ENCODE measurements around the gene EID2. TPM values are rescaled to one million over a fixed set of nuclear protein-coding genes. Genes with fewer than 3 reads are reported as not detected.
A peak's percentile ranks its signal among the peaks of the same experiment; 100 is the strongest.

EID2 gene, protein sequence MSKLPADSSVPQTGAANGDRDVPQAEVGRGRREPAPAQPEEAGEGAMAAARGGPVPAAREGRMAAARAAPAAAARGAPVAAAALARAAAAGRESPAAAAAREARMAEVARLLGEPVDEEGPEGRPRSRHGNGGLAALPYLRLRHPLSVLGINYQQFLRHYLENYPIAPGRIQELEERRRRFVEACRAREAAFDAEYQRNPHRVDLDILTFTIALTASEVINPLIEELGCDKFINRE
- total RNA-seq = 10 to 100 TPM in 7 of 10 donors, 1 to 10 TPM in 3; 9.0 to 15.5 (median 11.4) TPM
- 10 to 100 TPM; 14.7 to 15.9 TPM for polyA plus RNA-seq
- long read RNA-seq, donor 1, transcript EID2-201 (1 exons, 1,629 nt) = major isoform, 24 of 24 reads
- long read RNA-seq, donor 1, partial matches to known transcripts = 0 of 24 reads
- long read RNA-seq, donor 1, other reads (novel, unspliced or antisense) = 0 of 24 reads
- long read RNA-seq, donor 2, transcript EID2-201 (1 exons, 1,629 nt) = major isoform, 8 of 8 reads
- long read RNA-seq, donor 2, partial matches to known transcripts = 0 of 8 reads
- long read RNA-seq, donor 2, other reads (novel, unspliced or antisense) = 0 of 8 reads
- long read RNA-seq, donor 3, partial matches to known transcripts = 0 of 1 reads
- long read RNA-seq, donor 3, other reads (novel, unspliced or antisense) = 0 of 1 reads

DNA sequence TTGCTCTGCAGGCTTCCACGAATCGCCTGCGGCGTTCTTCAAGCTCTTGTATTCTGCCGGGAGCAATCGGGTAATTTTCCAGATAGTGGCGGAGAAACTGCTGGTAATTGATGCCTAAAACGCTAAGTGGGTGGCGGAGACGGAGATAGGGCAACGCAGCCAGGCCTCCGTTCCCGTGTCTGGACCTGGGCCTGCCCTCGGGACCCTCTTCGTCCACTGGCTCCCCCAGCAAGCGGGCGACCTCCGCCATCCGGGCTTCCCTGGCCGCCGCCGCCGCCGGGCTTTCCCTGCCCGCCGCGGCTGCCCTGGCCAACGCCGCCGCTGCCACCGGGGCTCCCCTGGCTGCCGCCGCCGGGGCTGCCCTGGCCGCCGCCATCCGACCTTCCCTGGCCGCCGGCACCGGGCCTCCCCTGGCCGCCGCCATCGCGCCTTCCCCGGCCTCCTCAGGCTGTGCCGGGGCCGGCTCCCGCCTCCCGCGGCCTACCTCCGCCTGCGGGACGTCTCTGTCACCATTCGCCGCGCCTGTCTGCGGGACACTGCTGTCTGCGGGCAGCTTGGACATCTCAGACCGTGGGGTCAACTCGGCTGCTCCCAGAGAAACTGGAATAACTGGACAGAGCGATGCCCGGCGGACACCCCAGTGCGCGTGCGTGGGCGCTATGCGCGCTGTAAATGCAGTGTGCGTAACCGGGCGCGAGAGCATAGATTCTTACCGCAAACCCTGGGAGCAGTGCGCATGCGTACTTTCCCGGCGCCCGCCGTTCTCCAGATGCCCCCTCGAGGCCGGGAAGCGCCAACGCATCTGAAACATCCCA, at the start of gene EID2:
TSS of gene EID2 (minus strand) at position 644 of the 815 bp plus-strand sequence. CDS start at position 562, 82 bp downstream.
- Histone ChIP-seq H3K4me1 (peaks cover 0 to 32% (median 23%) of the 10 kb centered on the region in 9 donors), H3K36me3 (no peaks in the 10 kb centered on the region), H3K4me3 (peak within 1 kb of the TSS; percentile 47 to 94 (median 77)), H3K9me3 (no peaks in the 10 kb centered on the region), H3K27ac (peak within 1 kb of the TSS; percentile 90 to 98 (median 96)), H3K27me3 (no peaks in the 10 kb centered on the region)
- TF ChIP-seq, protein P1, sequence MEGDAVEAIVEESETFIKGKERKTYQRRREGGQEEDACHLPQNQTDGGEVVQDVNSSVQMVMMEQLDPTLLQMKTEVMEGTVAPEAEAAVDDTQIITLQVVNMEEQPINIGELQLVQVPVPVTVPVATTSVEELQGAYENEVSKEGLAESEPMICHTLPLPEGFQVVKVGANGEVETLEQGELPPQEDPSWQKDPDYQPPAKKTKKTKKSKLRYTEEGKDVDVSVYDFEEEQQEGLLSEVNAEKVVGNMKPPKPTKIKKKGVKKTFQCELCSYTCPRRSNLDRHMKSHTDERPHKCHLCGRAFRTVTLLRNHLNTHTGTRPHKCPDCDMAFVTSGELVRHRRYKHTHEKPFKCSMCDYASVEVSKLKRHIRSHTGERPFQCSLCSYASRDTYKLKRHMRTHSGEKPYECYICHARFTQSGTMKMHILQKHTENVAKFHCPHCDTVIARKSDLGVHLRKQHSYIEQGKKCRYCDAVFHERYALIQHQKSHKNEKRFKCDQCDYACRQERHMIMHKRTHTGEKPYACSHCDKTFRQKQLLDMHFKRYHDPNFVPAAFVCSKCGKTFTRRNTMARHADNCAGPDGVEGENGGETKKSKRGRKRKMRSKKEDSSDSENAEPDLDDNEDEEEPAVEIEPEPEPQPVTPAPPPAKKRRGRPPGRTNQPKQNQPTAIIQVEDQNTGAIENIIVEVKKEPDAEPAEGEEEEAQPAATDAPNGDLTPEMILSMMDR (IDR thresholded peaks at IDR 0.05) = peak; percentile 74 to 94 (median 87)
- ATAC-seq (peak; percentile 97 to 99 (median 99)), DNase-seq (peak; percentile 95 to 96)
- 0 to 1% methylated on average over 77 to 84 of the region's 84 CpGs for WGBS, 2 donors
- intact Hi-C loops (cut with DNase I) = loop anchor here in 9 of 10 donors (5.0 to 10.0 kb wide), 8 partner anchors 55 to 415 kb away; partner anchors contain the start of genes PAK4 (in 2 of the 9), SUPT5H (in 2 of the 9), DYRK1B (in 1 of the 9) and FBL (in 1 of the 9)

DNA sequence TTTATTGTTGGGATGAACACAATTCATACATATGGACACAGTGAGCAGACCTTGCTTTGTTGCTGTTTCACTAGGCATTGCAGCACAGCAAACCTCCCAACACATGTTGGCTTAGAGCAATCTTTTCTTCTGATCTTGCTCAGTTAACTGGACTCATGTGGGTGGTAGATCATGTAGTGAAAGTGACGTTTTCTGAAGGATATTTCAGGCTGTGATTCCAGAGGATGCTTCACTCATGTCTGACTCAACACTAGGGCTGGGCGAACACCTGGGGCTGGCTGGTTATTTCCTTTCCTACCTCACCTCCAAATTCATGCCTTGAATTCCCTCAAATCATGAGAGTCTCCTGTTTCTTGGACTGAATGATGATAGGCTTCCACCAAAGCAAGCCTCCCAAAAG, 48.1 kb upstream of the EID2 start:
- intact Hi-C loops (cut with DNase I) = no loop called here

DNA sequence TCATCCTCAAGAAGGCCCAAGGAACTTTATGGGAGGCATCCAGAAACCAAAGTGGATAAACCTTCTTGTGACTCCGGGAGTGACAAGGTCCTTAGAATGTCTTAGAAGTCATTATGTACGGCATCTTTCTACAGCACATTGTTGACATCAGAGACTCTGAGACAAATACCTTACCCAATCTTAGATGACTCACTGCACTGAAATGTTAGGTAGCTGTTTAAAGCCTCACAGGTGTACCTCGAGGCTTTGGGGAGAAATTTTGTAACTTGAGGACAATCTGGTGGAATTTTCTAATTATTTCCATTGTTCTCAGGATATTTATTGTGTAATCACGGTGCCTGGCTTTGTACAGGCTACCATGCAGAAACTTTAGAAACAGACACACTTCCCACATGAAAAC, 47.5 kb upstream of the EID2 start:
- H3K36me3 ChIP-seq = no peaks in the 10 kb centered on the region
- peaks cover 0 to 19% (median 15%) of the 10 kb centered on the region in 7 donors for H3K27me3 ChIP-seq
- TF ChIP-seq, protein P1 (IDR thresholded peaks at IDR 0.05) = no peak
- no peaks in the 10 kb centered on the region for H3K4me1 ChIP-seq
- DNase-seq (no peak), ATAC-seq (no peak)
- intact Hi-C loops (cut with DNase I) = no loop called here
- no peaks in the 10 kb centered on the region for H3K9me3 ChIP-seq
- 58 to 63% methylated on average over 4 of the region's 4 CpGs for WGBS, 2 donors
- no peak overlapping the region for H3K4me3 ChIP-seq
- H3K27ac ChIP-seq = no peak overlapping the region

More for the DNA sequence above, 48.1 kb upstream of the EID2 start:
- H3K27ac ChIP-seq = no peak overlapping the region
- ATAC-seq = no peak
- DNase-seq = no peak
- H3K4me1 ChIP-seq = no peaks in the 10 kb centered on the region
- TF ChIP-seq, protein P1 (IDR thresholded peaks at IDR 0.05) = no peak
- peaks cover 0 to 19% (median 13%) of the 10 kb centered on the region in 7 donors for H3K27me3 ChIP-seq
- no peaks in the 10 kb centered on the region for H3K36me3 ChIP-seq
- no peaks in the 10 kb centered on the region for H3K9me3 ChIP-seq
- WGBS, 2 donors = 19 to 32% methylated on average over 2 of the region's 2 CpGs
- no peak overlapping the region for H3K4me3 ChIP-seq

Data from heart right ventricle (tissue), 16 donors.